Mammary epithelial cell (primary cell): ENCODE data around the gene ART1.

Source experiments
- EZH2 ChIP-seq: IDR thresholded peaks from 2 replicates; pipeline ENCODE4 v1.6.1; 2012; ENCODE audit warnings: low read length, inconsistent platforms, borderline replicate concordance
- TF ChIP-seq, protein P1 (sequence below), 2 donors: IDR thresholded peaks in 1 of 2; conservative IDR thresholded peaks in 1 of 2; 2 replicates each; pipeline ENCODE4 v1.5.1; 2011 to 2012; ENCODE audit warnings: inconsistent platforms in 2 of 2, low read length in 2 of 2, mild to moderate bottlenecking in 2 of 2, control low read depth in 1 of 2, low read depth in 1 of 2; ENCODE audit not compliant: insufficient read depth in 1 of 2; ENCODE audit errors: extremely low read depth in 1 of 2

DNA sequence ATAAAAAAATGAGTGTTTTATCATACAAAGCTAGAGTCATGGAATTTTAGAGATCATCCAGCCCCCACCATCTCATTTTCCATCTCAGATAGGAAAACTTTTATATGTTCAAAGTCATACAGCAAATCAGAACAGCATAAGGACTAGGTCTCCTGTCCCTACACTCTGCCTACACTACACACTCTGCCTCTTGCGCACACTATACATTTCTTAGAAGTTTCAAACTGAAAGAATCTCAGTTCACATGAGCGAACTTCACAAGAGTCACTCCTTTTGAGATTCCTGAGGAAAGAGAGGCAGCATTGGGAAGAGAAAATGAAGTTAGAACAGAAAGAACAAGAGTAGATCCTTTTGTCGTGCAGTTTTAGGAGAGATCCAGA is 39.7 kb upstream of the ART1 start:
- TF ChIP-seq, protein P1, sequence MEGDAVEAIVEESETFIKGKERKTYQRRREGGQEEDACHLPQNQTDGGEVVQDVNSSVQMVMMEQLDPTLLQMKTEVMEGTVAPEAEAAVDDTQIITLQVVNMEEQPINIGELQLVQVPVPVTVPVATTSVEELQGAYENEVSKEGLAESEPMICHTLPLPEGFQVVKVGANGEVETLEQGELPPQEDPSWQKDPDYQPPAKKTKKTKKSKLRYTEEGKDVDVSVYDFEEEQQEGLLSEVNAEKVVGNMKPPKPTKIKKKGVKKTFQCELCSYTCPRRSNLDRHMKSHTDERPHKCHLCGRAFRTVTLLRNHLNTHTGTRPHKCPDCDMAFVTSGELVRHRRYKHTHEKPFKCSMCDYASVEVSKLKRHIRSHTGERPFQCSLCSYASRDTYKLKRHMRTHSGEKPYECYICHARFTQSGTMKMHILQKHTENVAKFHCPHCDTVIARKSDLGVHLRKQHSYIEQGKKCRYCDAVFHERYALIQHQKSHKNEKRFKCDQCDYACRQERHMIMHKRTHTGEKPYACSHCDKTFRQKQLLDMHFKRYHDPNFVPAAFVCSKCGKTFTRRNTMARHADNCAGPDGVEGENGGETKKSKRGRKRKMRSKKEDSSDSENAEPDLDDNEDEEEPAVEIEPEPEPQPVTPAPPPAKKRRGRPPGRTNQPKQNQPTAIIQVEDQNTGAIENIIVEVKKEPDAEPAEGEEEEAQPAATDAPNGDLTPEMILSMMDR (conservative IDR thresholded peaks at IDR 0.05 in 1 of 2, IDR thresholded peaks at IDR 0.05 in 1 of 2; ENCODE audit: extremely low read depth in 1 of 2, insufficient read depth in 1 of 2, low read depth in 1 of 2, low read length in 2 of 2) = no peak
- TF ChIP-seq EZH2 = no peak
